GM19463 (cell line): ENCODE results near the gene ZNF71.
"Not testable (repeated sequence)": the region's sequence is repeated elsewhere in the genome, so short reads cannot be mapped to it uniquely, and the experiment has no call there.

ENCODE experiments used
- ATAC-seq: cut with Tn5 transposase; IDR thresholded peaks from one replicate; pipeline ENCODE4 v1.9.1; 2021; ENCODE audit warnings: mild to moderate bottlenecking, moderate library complexity; ENCODE audit not compliant: unreplicated experiment

Gene ZNF71

GRCh38 chr19:56619121-56619520, 24.0 kb downstream of the ZNF71 start:
- no peak for ATAC-seq

- ATAC-seq = no peak
Observed at GRCh38 chr19:56622374-56622773, 27.3 kb downstream of the ZNF71 start.

GRCh38 chr19:56623006-56623405, 27.9 kb downstream of the ZNF71 start:
- ATAC-seq = no peak

GRCh38 chr19:56625708-56626107, 30.6 kb downstream of the ZNF71 start:
- no peak for ATAC-seq

GRCh38 chr19:56633021-56633420, 37.9 kb downstream of the ZNF71 start:
- no peak for ATAC-seq

GRCh38 chr19:56637976-56638555, 43.0 kb downstream of the ZNF71 start:
- no peak for ATAC-seq

GRCh38 chr19:56639217-56639616, 44.1 kb downstream of the ZNF71 start:
- ATAC-seq = no peak

- ATAC-seq = no peak
Observed at GRCh38 chr19:56642711-56643459, 47.8 kb downstream of the ZNF71 start, which contains the start of gene SMIM17. Gene SMIM17, plus strand, starts transcription at chr19:56643159. Its CDS starts 2,509 bp downstream, at chr19:56645668.

GRCh38 chr19:56643460-56643955, 48.4 kb downstream of the ZNF71 start:
- no peak for ATAC-seq

GRCh38 chr19:56654151-56654550, 59.0 kb downstream of the ZNF71 start:
- no peak for ATAC-seq

GRCh38 chr19:56660381-56661107, 65.4 kb downstream of the ZNF71 start:
- ATAC-seq = no peak

- no peak for ATAC-seq
Observed at GRCh38 chr19:56661248-56661647, 66.1 kb downstream of the ZNF71 start.

GRCh38 chr19:56663931-56664500, 68.9 kb downstream of the ZNF71 start:
- ATAC-seq = no peak

GRCh38 chr19:56664511-56664910, 69.4 kb downstream of the ZNF71 start:
- ATAC-seq = no peak

- no peak for ATAC-seq
Observed at GRCh38 chr19:56667311-56667870, 72.3 kb downstream of the ZNF71 start.

- no peak for ATAC-seq
Observed at GRCh38 chr19:56668676-56669075, 73.6 kb downstream of the ZNF71 start.

- ATAC-seq = no peak
Observed at GRCh38 chr19:56670401-56670960, 75.4 kb downstream of the ZNF71 start.

GRCh38 chr19:56670961-56671612, 76.0 kb downstream of the ZNF71 start:
- no peak for ATAC-seq

- ATAC-seq = no peak
Observed at GRCh38 chr19:56671613-56671994, 76.5 kb downstream of the ZNF71 start, which contains the start of gene ZNF835. Gene ZNF835, minus strand, starts transcription at chr19:56671757. Its CDS starts 6,559 bp downstream, at chr19:56665198.

GRCh38 chr19:56672610-56673009, 77.5 kb downstream of the ZNF71 start:
- not testable (repeated sequence) for ATAC-seq
